ENCODE results near the gene OR2S2. TPM values are rescaled to one million over a fixed set of nuclear protein-coding genes. Genes with fewer than 3 reads are reported as not detected.
"Not testable (repeated sequence)": the region's sequence is repeated elsewhere in the genome, so short reads cannot be mapped to it uniquely, and the experiment has no call there.

The OR2S2 gene
- total RNA-seq, 2 donors from 2014 or later, result not detected

DNA sequence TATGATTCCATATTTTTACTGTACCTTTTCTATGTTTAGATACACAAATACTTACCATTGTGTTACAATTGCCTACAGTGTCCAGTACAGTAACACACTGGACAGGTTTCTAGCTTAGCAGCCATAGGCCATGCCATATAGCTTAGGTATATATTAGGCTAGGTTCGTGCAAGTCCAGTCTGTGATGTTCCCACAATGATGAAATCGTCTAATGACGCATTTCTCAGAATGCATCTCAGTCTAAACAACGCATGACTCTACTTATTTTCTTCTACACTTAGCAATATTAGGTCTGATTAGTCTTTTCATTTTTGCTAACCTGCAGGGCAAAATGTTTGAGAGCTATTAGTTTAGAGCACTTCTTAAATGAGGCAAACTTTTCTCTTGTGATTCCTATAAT is 22.7 kb downstream of the OR2S2 start:
- ATAC-seq (no peak), DNase-seq (ENCODE audit: low spot score) (no peak)
- H3K27me3 Mint-ChIP-seq, result no peaks in the 10 kb centered on the region
- H3K27ac Mint-ChIP-seq, result no peak overlapping the region
- H3K36me3 Mint-ChIP-seq, result no peaks in the 10 kb centered on the region
- no peaks in the 10 kb centered on the region for H3K9me3 Mint-ChIP-seq
- no peaks in the 10 kb centered on the region for H3K4me1 Mint-ChIP-seq (ENCODE audit: low read depth in 2 of 2)
- no peak overlapping the region for H3K4me3 Mint-ChIP-seq

DNA sequence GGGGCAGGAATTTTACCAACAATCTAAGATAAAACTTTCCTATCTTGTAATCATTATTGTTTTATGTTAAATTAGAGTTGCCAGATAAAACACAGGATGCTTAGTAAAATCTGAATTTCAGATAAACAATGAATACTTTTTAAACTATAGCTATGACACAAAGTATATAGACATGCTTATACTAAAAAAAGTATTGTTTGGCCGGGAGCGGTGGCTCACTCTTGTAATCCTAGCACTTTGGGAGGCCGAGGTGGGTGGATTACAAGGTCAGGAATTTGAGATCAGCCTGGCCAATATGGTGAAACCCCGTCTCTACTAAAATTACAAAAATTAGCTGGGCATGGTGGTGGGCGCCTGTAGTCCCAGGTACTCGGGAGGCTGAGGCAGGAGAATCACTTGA is 23.9 kb downstream of the OR2S2 start:
- H3K36me3 Mint-ChIP-seq; H3K4me3 Mint-ChIP-seq; H3K9me3 Mint-ChIP-seq; H3K4me1 Mint-ChIP-seq (ENCODE audit: low read depth in 2 of 2); DNase-seq (ENCODE audit: low spot score); ATAC-seq; H3K27me3 Mint-ChIP-seq: not testable (repeated sequence)
- peak overlapping the region in 1 of 2 donors; percentile 68 for H3K27ac Mint-ChIP-seq

DNA sequence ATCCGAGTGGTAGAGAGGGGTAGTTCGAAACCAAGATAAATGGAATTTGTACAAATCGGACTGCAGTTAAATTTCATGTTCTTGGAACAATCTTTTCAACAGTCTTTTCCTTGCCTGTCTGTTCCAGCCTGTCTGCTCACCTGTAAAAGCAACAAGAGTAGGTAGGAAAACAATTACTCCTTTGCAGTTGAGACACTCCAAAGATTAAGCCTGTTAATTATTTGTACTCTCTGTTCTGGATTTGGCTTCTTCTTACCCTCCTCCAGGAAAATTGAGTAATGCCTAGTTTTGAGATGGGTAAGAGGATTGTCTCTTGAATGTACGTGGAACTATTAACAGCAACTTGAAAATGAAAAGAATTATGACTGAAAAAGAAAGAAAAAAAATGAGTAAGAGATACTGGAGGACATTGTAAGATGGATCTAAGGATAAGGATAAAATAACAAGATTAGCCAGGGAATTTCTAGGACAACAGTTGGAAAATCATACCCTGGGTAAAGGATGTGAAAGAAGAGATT is 24.3 kb downstream of the OR2S2 start:
- Mint-ChIP-seq H3K27ac (peak overlapping the region in 1 of 2 donors; percentile 68), H3K4me3 (peak overlapping the region; percentile 13), H3K4me1 (ENCODE audit: low read depth in 2 of 2) (no peaks in the 10 kb centered on the region), H3K27me3 (no peaks in the 10 kb centered on the region), H3K9me3 (no peaks in the 10 kb centered on the region), H3K36me3 (no peaks in the 10 kb centered on the region)
- DNase-seq (ENCODE audit: low spot score) (no peak), ATAC-seq (no peak)

DNA sequence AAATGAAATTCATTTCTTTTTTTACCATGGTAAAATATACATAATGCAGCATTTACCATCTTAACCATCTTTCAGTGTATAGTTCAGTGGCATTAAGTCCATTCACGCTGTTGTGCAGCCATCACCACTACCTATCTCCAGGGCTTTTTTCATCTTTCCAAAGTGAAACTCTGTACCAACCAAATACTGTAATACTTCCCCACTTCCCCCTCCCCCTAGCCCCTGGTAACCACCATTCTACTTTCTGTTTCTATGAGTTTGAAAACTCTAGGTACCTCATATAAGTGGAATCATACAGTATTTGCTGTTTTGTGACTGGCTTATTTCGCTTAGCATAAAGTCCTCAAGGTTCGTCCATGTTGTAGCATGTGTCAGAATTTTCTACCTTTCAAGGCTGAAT is 25.2 kb downstream of the OR2S2 start:
- DNase-seq (ENCODE audit: low spot score) (no peak), ATAC-seq (peak in 1 of 2 donors; percentile 40)
- no peaks in the 10 kb centered on the region for H3K36me3 Mint-ChIP-seq
- H3K4me1 Mint-ChIP-seq (ENCODE audit: low read depth in 2 of 2), result no peaks in the 10 kb centered on the region
- H3K9me3 Mint-ChIP-seq, result no peaks in the 10 kb centered on the region
- no peaks in the 10 kb centered on the region for H3K27me3 Mint-ChIP-seq
- H3K27ac Mint-ChIP-seq, result no peak overlapping the region
- no peak overlapping the region for H3K4me3 Mint-ChIP-seq

DNA sequence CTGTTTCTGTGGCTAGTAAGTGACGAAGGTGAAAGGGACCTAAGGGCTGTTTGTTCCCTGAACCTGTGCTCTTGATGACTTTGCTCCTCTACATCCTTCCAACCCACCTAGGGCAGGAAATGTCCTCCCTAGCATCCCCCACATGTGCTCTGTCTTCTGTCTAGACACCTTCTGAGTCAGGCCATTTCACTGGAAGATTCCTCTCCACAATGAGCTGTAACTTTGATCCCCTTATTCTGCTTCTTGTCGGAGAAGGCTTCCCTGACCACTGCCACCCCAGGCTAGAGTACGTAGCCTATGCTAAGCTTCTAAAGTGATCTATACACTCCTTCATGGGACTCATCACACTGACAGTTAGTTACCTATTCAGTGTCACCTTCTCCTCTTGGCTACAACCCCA is 27.0 kb downstream of the OR2S2 start:
- DNase-seq (ENCODE audit: low spot score) (no peak), ATAC-seq (no peak)
- H3K27me3 Mint-ChIP-seq, result peaks cover 7 to 11% of the 10 kb centered on the region in 2 donors
- no peaks in the 10 kb centered on the region for H3K36me3 Mint-ChIP-seq
- H3K4me1 Mint-ChIP-seq (ENCODE audit: low read depth in 2 of 2), result no peaks in the 10 kb centered on the region
- no peak overlapping the region for H3K27ac Mint-ChIP-seq
- no peaks in the 10 kb centered on the region for H3K9me3 Mint-ChIP-seq
- no peak overlapping the region for H3K4me3 Mint-ChIP-seq

DNA sequence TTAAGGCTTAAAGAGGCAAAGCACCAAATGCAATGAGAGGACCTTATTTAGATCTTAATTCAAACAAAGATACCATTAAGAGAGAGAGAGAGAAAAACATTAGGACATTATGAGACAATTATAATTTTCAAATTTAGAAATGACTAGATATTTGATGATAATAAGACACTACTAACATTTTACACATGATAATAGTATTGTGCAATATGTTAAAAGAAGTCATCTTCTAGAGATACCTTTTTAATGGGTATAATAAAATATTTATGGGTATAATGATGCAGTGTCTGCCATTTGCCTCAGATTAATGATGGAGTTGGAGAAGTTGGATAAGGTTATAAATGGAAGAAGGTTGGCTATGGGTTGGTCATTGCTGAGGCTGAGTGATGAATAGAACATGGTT is 27.4 kb downstream of the OR2S2 start:
- no peaks in the 10 kb centered on the region for H3K36me3 Mint-ChIP-seq
- no peaks in the 10 kb centered on the region for H3K9me3 Mint-ChIP-seq
- ATAC-seq, result no peak
- no peak overlapping the region for H3K4me3 Mint-ChIP-seq
- H3K27ac Mint-ChIP-seq, result no peak overlapping the region
- H3K27me3 Mint-ChIP-seq, result peaks cover 7 to 11% of the 10 kb centered on the region in 2 donors
- H3K4me1 Mint-ChIP-seq (ENCODE audit: low read depth in 2 of 2), result no peaks in the 10 kb centered on the region
- DNase-seq (ENCODE audit: low spot score), result no peak

DNA sequence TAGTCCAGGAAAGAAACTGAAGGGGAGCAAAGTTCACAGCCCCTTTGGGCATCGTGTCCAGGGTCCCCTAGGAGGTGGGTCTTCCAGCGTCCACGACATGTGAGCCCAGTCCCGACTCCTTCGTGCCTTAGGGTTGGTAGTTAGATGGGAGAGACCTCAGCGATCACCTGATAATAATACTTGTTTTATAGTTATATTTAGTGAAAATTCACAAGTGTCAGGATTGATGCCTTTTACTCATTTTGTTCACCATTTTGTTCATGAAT is 28.6 kb downstream of the OR2S2 start:
- ATAC-seq (no peak), DNase-seq (ENCODE audit: low spot score) (no peak)
- Mint-ChIP-seq H3K4me3 (no peak overlapping the region), H3K27ac (no peak overlapping the region), H3K9me3 (no peaks in the 10 kb centered on the region), H3K27me3 (peaks cover 7 to 11% of the 10 kb centered on the region in 2 donors), H3K4me1 (ENCODE audit: low read depth in 2 of 2) (no peaks in the 10 kb centered on the region), H3K36me3 (no peaks in the 10 kb centered on the region)

DNA sequence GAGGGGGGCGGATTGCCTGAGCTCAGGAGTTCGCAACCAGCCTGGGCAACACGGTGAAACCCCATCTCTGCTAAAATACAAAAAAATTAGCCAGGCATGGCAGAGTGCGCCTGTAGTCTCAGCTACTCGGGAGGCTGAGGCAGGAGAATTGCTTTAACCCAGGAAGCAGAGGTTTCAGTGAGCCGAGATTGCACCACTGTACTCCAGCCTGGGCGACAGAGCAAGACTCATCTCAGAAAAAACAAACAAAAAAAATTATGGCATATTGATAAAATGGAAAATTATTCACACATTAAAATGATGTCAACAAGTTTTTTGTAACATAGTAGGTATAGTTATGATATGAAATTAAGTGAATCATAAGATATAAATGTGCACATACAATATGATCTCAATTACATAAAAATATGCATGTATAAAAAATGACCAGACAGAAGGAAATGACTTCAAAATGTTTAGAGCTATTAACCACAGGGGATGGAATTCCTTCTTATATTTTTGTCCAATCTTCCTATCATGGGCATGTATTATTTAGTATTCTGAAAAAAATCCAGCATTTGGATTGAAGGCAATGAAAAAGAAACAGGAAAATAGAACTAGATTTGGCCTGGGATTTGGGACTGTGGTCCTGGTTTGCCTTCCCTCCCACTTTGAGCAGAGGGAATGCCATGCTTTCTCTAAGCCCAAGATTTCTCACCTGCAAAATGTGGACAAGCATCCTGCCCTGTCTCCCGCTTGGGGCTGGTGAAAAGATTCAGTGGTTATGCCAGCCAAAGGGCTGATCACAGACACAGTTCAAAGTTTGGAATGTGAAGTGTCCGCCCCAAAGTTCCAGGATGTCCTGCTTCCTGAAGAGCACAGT is 29.1 kb downstream of the OR2S2 start:
- Mint-ChIP-seq H3K27me3 (peaks cover 10 to 11% of the 10 kb centered on the region in 2 donors), H3K36me3 (no peaks in the 10 kb centered on the region), H3K27ac (no peak overlapping the region), H3K4me1 (ENCODE audit: low read depth in 2 of 2) (no peaks in the 10 kb centered on the region), H3K4me3 (no peak overlapping the region), H3K9me3 (no peaks in the 10 kb centered on the region)
- DNase-seq (ENCODE audit: low spot score) (no peak), ATAC-seq (no peak)

DNA sequence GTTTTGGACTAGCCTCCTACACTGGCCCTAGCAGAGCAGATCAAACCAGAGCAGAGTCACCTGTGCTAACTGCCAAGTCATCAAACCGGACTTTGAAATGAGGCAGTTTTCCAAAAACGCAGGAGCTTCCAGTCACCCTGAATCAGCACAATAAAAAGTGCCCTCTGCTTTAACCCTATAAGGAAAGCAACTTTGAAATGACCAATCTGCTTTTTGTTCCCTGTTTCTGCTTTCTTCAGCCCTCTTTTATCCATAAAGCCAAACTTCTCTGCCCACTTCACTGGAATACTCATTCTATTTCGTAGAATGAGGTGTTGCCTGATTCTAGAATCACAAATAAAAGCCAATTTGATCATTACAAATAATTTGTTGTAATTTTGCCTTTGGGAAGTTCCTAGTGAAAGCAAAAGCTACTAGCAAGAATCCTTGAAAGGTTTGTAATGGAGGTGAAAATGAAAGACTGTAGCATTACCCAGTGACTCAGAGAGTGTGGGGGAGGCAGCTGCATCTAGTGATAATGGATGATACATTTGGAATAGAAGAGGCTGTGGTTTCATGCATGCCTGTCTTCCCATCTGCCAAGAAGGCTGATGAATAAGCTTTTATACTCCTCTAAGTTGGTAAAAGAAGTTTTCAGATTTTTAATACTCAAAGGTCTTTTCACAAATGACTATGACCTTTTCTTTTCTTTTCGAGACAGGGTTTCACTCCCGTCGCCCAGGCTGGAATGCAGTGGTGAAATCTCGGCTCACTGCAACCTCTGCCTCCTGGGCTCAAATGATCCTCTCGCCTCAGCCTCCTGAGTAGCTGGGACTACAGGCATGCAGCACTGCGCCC is 33.8 kb downstream of the OR2S2 start:
- Mint-ChIP-seq H3K4me1 (ENCODE audit: low read depth in 2 of 2) (no peaks in the 10 kb centered on the region), H3K4me3 (no peak overlapping the region), H3K27me3 (peaks cover 17 to 19% of the 10 kb centered on the region in 2 donors), H3K27ac (no peak overlapping the region), H3K9me3 (no peaks in the 10 kb centered on the region), H3K36me3 (no peaks in the 10 kb centered on the region)
- DNase-seq (ENCODE audit: low spot score) (no peak), ATAC-seq (no peak)

DNA sequence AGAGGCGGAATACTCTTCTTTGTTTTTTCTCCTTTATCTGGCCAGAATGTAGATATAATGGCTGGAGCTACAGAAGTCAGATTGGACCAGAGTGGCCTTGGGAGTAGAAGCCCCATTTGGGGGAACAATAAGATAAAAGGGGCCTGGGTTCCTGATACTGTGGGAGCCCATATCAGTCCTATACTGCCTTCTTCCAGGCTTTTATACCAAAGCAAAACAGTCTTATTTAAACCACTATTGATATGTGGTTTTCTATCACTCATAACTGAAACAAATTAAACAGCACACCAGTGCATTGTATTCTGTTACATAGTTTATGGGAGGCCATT is 34.4 kb downstream of the OR2S2 start:
- no peak overlapping the region for H3K4me3 Mint-ChIP-seq
- DNase-seq (ENCODE audit: low spot score) (no peak), ATAC-seq (no peak)
- peaks cover 17 to 19% of the 10 kb centered on the region in 2 donors for H3K27me3 Mint-ChIP-seq
- no peaks in the 10 kb centered on the region for H3K36me3 Mint-ChIP-seq
- H3K27ac Mint-ChIP-seq, result no peak overlapping the region
- no peaks in the 10 kb centered on the region for H3K4me1 Mint-ChIP-seq (ENCODE audit: low read depth in 2 of 2)
- H3K9me3 Mint-ChIP-seq, result no peaks in the 10 kb centered on the region

DNA sequence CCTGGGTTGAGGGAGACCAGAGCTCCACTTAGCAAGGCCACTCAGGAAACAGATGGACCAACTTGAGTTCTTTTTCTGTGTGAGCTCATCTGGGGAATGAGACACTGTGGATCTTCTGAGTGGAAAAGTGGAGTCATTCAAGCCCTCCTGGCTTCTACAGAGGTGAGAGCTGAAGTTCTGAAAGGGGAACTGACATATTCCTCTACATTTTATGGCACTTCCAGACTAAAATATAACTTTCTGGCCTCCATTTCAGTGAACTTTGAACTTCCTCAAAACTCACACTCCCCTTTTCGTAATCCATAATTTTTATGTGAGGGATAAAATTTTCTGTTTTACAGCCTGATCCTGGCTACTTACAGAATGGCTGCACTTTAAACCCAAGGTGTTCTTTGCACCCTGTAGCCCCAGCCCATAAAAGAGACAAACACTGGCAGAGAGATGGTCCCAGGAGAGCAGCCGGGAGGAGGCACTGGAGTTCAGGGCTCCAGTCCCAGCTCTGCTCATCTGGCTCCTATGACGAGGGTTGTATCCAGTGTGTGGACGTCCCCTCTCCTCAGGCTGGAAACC is 37.8 kb downstream of the OR2S2 start:
- ATAC-seq (no peak), DNase-seq (ENCODE audit: low spot score) (no peak)
- no peak overlapping the region for H3K4me3 Mint-ChIP-seq
- no peak overlapping the region for H3K27ac Mint-ChIP-seq
- no peaks in the 10 kb centered on the region for H3K36me3 Mint-ChIP-seq
- H3K27me3 Mint-ChIP-seq, result peaks cover 8 to 10% of the 10 kb centered on the region in 2 donors
- H3K4me1 Mint-ChIP-seq (ENCODE audit: low read depth in 2 of 2), result no peaks in the 10 kb centered on the region
- no peaks in the 10 kb centered on the region for H3K9me3 Mint-ChIP-seq

DNA sequence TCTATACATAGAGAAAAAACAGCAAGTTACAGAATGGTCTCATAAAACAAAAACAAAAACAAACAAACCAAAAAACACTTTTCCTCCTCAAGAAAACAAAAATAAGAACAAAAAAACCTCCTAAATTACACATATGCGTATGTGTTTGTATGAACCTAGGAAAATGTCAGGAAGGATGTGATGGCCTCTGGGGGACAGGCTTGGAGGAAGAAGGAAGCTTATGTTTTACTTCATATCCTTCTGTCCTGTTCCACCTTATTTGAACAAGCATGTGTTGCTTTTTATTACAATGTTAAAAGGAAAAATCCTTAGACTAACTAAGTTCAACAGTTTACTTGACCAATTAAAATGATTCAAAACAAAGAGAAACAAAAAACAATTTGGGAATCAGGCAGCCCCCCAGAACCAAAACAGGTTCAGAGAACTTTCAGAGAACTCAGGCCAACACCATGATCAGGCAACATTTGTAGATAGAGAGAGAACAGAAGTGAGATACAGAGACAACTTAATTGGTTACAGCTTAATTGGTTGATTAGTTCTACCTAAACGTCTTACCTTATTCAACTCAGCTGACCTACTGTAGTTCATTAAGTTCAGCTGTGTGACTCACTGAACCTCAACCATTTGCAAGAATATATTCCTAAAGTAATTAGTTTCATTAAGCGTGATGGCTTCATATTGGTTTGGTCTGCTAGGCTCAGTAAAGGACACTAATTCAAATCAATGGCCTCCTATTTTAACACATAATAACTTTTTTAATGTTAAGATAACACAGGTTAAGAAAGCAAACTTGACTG is 38.5 kb downstream of the OR2S2 start:
- Mint-ChIP-seq H3K27me3 (peaks cover 8 to 10% of the 10 kb centered on the region in 2 donors), H3K36me3 (no peaks in the 10 kb centered on the region), H3K27ac (no peak overlapping the region), H3K4me3 (no peak overlapping the region), H3K4me1 (ENCODE audit: low read depth in 2 of 2) (no peaks in the 10 kb centered on the region), H3K9me3 (no peaks in the 10 kb centered on the region)
- DNase-seq (ENCODE audit: low spot score) (no peak), ATAC-seq (no peak)

DNA sequence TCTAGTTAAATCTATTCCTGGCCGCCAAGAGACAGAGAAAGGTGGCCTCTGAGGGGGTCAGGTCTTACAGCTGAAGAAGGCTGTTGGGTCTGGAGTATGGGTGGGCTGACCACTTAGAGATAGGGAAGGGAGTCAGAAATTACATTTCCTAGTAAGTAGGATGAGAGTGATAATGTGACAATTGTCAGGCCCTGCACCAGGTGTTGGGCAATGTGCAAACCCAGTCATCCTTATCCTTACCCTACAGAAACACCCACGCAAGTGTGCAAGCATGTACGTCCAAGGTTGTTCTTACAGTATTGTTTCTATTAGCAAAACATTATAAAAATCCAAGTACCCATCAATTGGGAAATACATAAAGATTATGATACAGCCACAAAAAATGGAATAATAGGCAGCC is 39.2 kb downstream of the OR2S2 start:
- no peaks in the 10 kb centered on the region for H3K9me3 Mint-ChIP-seq
- no peaks in the 10 kb centered on the region for H3K36me3 Mint-ChIP-seq
- DNase-seq (ENCODE audit: low spot score) (no peak), ATAC-seq (no peak)
- no peaks in the 10 kb centered on the region for H3K4me1 Mint-ChIP-seq (ENCODE audit: low read depth in 2 of 2)
- H3K27ac Mint-ChIP-seq, result no peak overlapping the region
- H3K27me3 Mint-ChIP-seq, result peaks cover 7 to 8% of the 10 kb centered on the region in 2 donors
- no peak overlapping the region for H3K4me3 Mint-ChIP-seq

Data from natural killer cell treated with Interleukin-12 subunit alpha and Interleukin-12 subunit beta and Interleukin-15 and Interleukin-18, amount 100 ng/mL, for 72 hours (primary cell).